ENCODE measurements around the gene PPP1R1A. TPM values are rescaled to one million over a fixed set of nuclear protein-coding genes. Genes with fewer than 3 reads are reported as not detected.
A peak's percentile ranks its signal among the peaks of the same experiment; 100 is the strongest.

The PPP1R1A gene
- total RNA-seq, 4 donors from 2014 or later, result 1.3 to 11.5 (median 5.2) TPM

GRCh38 chr12:54601841-54602240 is 13.4 kb upstream of the PPP1R1A start:
- 58 to 62% methylated on average over 4 of the region's 4 CpGs for WGBS, 2 donors
- intact Hi-C loops (cut with DNase I; ENCODE audit: low total_unique reads), result no loop called here
- H3K4me3 ChIP-seq (ENCODE audit: low read depth, poor library complexity, severe bottlenecking), result no peak overlapping the region
- no peak for DNase-seq (ENCODE audit: low spot score in 2 of 2)
- TF ChIP-seq CTCF (IDR thresholded peaks at IDR 0.05) (no peak), POLR2A (IDR thresholded peaks at IDR 0.05) (no peak)

- no peak for TF ChIP-seq CTCF (IDR thresholded peaks at IDR 0.05)
- TF ChIP-seq POLR2A (IDR thresholded peaks at IDR 0.05), result no peak
- intact Hi-C loops (cut with DNase I; ENCODE audit: low total_unique reads), result no loop called here
- peak in 1 of 2 donors; percentile 39 for DNase-seq (ENCODE audit: low spot score in 2 of 2)
- H3K4me3 ChIP-seq (ENCODE audit: low read depth, poor library complexity, severe bottlenecking), result no peak overlapping the region
- WGBS, 2 donors, result 74 to 87% methylated on average over 5 of the region's 5 CpGs
These were observed 10.5 kb upstream of the PPP1R1A start for GRCh38 chr12:54598970-54599369.

- intact Hi-C loops (cut with DNase I; ENCODE audit: low total_unique reads), result no loop called here
- peak in 1 of 2 donors; percentile 34 for DNase-seq (ENCODE audit: low spot score in 2 of 2)
- peak in 1 of 3 donors; percentile 19 for TF ChIP-seq CTCF (IDR thresholded peaks at IDR 0.05)
- TF ChIP-seq POLR2A (IDR thresholded peaks at IDR 0.05), result no peak
- 12 to 20% methylated on average over 3 of the region's 3 CpGs for WGBS, 2 donors
- H3K4me3 ChIP-seq (ENCODE audit: low read depth, poor library complexity, severe bottlenecking), result no peak overlapping the region
These were observed 8.1 kb upstream of the PPP1R1A start for GRCh38 chr12:54596526-54596946.

GRCh38 chr12:54595471-54595870 is 7.0 kb upstream of the PPP1R1A start:
- 73 to 88% methylated on average over 3 of the region's 3 CpGs for WGBS, 2 donors
- TF ChIP-seq POLR2A (IDR thresholded peaks at IDR 0.05), result no peak
- no peak for TF ChIP-seq CTCF (IDR thresholded peaks at IDR 0.05)
- DNase-seq (ENCODE audit: low spot score in 2 of 2), result no peak
- H3K4me3 ChIP-seq (ENCODE audit: low read depth, poor library complexity, severe bottlenecking), result no peak overlapping the region
- intact Hi-C loops (cut with DNase I; ENCODE audit: low total_unique reads), result no loop called here

- H3K4me3 ChIP-seq (ENCODE audit: low read depth, poor library complexity, severe bottlenecking), result no peak overlapping the region
- no peak for TF ChIP-seq CTCF (IDR thresholded peaks at IDR 0.05)
- no peak for TF ChIP-seq POLR2A (IDR thresholded peaks at IDR 0.05)
- 50 to 57% methylated on average over 5 of the region's 5 CpGs for WGBS, 2 donors
- no peak for DNase-seq (ENCODE audit: low spot score in 2 of 2)
- intact Hi-C loops (cut with DNase I; ENCODE audit: low total_unique reads), result no loop called here
These were observed 5.3 kb upstream of the PPP1R1A start for GRCh38 chr12:54593725-54594124.

- intact Hi-C loops (cut with DNase I; ENCODE audit: low total_unique reads), result no loop called here
- WGBS, 2 donors, result 74 to 78% methylated on average over 4 of the region's 4 CpGs
- TF ChIP-seq CTCF (IDR thresholded peaks at IDR 0.05) (no peak), POLR2A (IDR thresholded peaks at IDR 0.05) (no peak)
- DNase-seq (ENCODE audit: low spot score in 2 of 2), result no peak
- no peak overlapping the region for H3K4me3 ChIP-seq (ENCODE audit: low read depth, poor library complexity, severe bottlenecking)
These were observed 4.7 kb upstream of the PPP1R1A start for GRCh38 chr12:54593135-54593534.
